ENCODE data around the gene PTMA. TPM values are rescaled to one million over a fixed set of nuclear protein-coding genes. Genes with fewer than 3 reads are reported as not detected.

The PTMA gene
- total RNA-seq, 4 donors from 2014 or later: 683 to 866 (median 805) TPM

GRCh38 chr2:231689124-231689893, 19.0 kb upstream of the PTMA start:
- Histone ChIP-seq H3K9me3 (no peaks in the 10 kb centered on the region), H3K27me3 (no peaks in the 10 kb centered on the region), H3K4me3 (no peak overlapping the region), H3K36me3 (no peaks in the 10 kb centered on the region), H3K4me1 (peaks cover 0 to 14% (median 0%) of the 10 kb centered on the region in 3 donors), H3K27ac (no peak overlapping the region)
- TF ChIP-seq EP300 (IDR thresholded peaks at IDR 0.05) (no peak), POLR2AphosphoS5 (IDR thresholded peaks at IDR 0.05) (no peak), POLR2A (IDR thresholded peaks at IDR 0.05) (no peak), CTCF (IDR thresholded peaks at IDR 0.05) (no peak)
- ATAC-seq: no peak
- 57 to 85% methylated on average over 4 of the region's 15 CpGs for WGBS, 2 donors (ENCODE audit: low coverage in 1 of 2)

DNA sequence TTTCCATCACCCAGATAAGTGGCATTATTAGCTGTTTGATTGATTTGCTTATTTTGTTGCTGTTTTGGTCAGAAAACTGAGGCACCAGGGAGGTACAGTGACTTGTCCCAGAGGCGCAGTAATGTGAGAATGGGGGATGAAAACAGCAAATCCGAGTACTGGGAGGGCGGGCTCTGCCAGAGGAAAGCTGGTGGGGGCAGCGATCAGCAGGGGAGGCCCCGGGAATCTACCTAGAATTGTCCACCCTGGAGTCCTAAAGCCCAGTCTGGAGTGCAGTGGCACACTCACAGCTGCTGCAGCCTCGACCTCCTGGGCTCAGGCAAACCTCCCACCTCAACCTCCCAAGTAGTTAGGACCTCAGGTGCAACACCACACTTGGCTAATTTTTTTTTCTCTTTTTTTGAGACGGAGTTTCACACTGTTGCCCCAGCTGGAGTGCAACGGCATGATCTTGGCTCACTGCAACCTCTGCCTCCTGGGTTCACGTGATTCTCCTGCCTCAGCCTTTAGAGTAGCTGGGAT, 17.0 kb upstream of the PTMA start:
- Histone ChIP-seq H3K36me3 (no peaks in the 10 kb centered on the region), H3K4me3 (no peak overlapping the region), H3K27me3 (no peaks in the 10 kb centered on the region), H3K27ac (no peak overlapping the region), H3K9me3 (no peaks in the 10 kb centered on the region), H3K4me1 (peaks cover 0 to 11% (median 0%) of the 10 kb centered on the region in 3 donors)
- WGBS, 2 donors (ENCODE audit: low coverage in 1 of 2): 20 to 69% methylated on average over 2 to 5 of the region's 9 CpGs
- no peak for ATAC-seq
- no peak for TF ChIP-seq EP300 (IDR thresholded peaks at IDR 0.05)
- TF ChIP-seq CTCF (IDR thresholded peaks at IDR 0.05): no peak
- TF ChIP-seq POLR2A (IDR thresholded peaks at IDR 0.05): no peak
- no peak for TF ChIP-seq POLR2AphosphoS5 (IDR thresholded peaks at IDR 0.05)

GRCh38 chr2:231692847-231693246, 15.5 kb upstream of the PTMA start:
- ATAC-seq: no peak
- WGBS, 2 donors (ENCODE audit: low coverage in 1 of 2): 89 to 100% methylated on average over 2 to 4 of the region's 13 CpGs
- H3K27me3 ChIP-seq: no peaks in the 10 kb centered on the region
- no peak overlapping the region for H3K27ac ChIP-seq
- H3K4me1 ChIP-seq: peaks cover 0 to 10% (median 0%) of the 10 kb centered on the region in 3 donors
- no peaks in the 10 kb centered on the region for H3K9me3 ChIP-seq
- no peaks in the 10 kb centered on the region for H3K36me3 ChIP-seq
- H3K4me3 ChIP-seq: no peak overlapping the region
- TF ChIP-seq POLR2A (IDR thresholded peaks at IDR 0.05) (no peak), POLR2AphosphoS5 (IDR thresholded peaks at IDR 0.05) (no peak), CTCF (IDR thresholded peaks at IDR 0.05) (no peak), EP300 (IDR thresholded peaks at IDR 0.05) (no peak)

- Histone ChIP-seq H3K36me3 (no peaks in the 10 kb centered on the region), H3K4me1 (peaks cover 0 to 16% (median 0%) of the 10 kb centered on the region in 3 donors), H3K9me3 (no peaks in the 10 kb centered on the region), H3K27me3 (no peaks in the 10 kb centered on the region), H3K27ac (no peak overlapping the region), H3K4me3 (no peak overlapping the region)
- WGBS, 2 donors (ENCODE audit: low coverage in 1 of 2): 75% methylated on average over 3 of the region's 7 CpGs; no CpG with 5 or more reads in 1 of the 2 donors
- TF ChIP-seq POLR2AphosphoS5 (IDR thresholded peaks at IDR 0.05) (no peak), CTCF (IDR thresholded peaks at IDR 0.05) (no peak), POLR2A (IDR thresholded peaks at IDR 0.05) (no peak), EP300 (IDR thresholded peaks at IDR 0.05) (no peak)
- no peak for ATAC-seq
These were observed 14.4 kb upstream of the PTMA start for GRCh38 chr2:231693956-231694355.

GRCh38 chr2:231696004-231696367, 12.3 kb upstream of the PTMA start:
- Histone ChIP-seq H3K4me1 (peaks cover 0 to 29% (median 0%) of the 10 kb centered on the region in 3 donors), H3K36me3 (no peaks in the 10 kb centered on the region), H3K27ac (peak overlapping the region in 3 of 4 donors; percentile 45 to 60 (median 54)), H3K27me3 (no peaks in the 10 kb centered on the region), H3K4me3 (no peak overlapping the region), H3K9me3 (no peaks in the 10 kb centered on the region)
- WGBS, 2 donors (ENCODE audit: low coverage in 1 of 2): 44 to 50% methylated on average over 1 of the region's 2 CpGs
- peak; percentile 88 for ATAC-seq
- TF ChIP-seq CTCF (IDR thresholded peaks at IDR 0.05): no peak
- no peak for TF ChIP-seq EP300 (IDR thresholded peaks at IDR 0.05)
- TF ChIP-seq POLR2AphosphoS5 (IDR thresholded peaks at IDR 0.05): peak; percentile 29
- TF ChIP-seq POLR2A (IDR thresholded peaks at IDR 0.05): no peak
